ENCODE measurements around the gene NECAB3. TPM values are rescaled to one million over a fixed set of nuclear protein-coding genes. Genes with fewer than 3 reads are reported as not detected.

Gene NECAB3
- total and polyA plus RNA-seq, 2 of the 4 experiments (the other 2 are of a cell fraction) = 8.6 to 28.4 TPM

DNA sequence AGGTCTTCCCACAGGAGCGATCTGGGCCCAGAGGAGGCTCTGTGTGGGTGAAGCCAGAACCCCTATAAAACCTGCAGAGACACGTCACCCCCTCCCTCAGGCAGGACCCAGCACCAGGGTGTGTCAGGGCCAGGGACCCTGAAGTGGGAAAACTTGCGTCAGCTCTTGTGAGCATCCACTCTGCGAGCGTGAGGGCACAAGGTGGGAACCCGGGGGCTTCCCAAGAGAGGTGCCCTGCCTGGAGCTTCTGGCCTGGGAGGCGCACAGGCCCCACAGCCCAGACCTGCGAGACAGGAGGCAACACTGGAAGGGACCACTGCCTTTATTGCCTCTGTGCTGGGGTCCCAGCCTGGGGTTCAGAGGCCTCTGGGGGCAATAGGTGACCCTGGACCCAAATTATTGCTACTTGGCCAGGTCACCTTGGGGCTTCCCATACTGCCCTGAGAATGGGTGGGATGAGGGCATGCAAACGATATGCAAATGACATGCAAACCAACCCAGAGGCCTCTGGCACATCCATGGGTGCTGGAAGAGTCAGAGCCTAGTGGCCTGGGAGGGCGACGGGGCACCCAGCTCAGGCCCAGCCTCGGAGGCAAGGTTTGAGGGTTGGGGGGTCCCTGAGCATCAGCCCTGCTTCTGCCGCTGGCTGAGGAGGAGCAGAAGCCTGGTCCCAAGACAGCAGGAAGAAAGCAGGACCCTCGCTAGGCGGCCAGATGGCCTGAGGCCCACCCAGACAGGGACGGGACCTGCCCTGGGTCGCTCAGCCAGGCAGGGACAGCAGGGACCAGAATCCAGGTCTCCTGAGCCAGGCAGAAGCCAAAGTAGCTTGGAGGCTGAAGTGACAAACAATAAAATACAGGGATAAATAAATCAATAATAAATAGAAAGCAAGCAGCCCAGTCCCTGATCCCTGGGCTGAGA, 17.2 kb downstream of the NECAB3 start:
- H3K9me1 ChIP-seq (ENCODE audit: insufficient read depth, low read length) = peaks cover 2% of the 10 kb centered on the region; the same call in 1 of the 2 replicates
- intact Hi-C loops (cut with micrococcal nuclease) = no loop called here
- CTCF ChIA-PET = no interaction called here

More for the DNA sequence above, 17.2 kb downstream of the NECAB3 start:
- H4K5ac ChIP-seq (ENCODE audit: low read depth, low read length) = no peak overlapping the region
- WGBS, 2 experiments (ENCODE audit: extremely low coverage in 2 of 2, insufficient read length in 1 of 2) = 91% methylated on average over 13 of the region's 17 CpGs; no CpG with 5 or more reads in 1 of the 2 experiments
- H2AK9ac ChIP-seq (replicated peaks; ENCODE audit: low read depth, low read length, poor library complexity) = no peak overlapping the region
- ATAC-seq (ENCODE audit: low read depth) (no peak), DNase-seq (no peak)
- BruUV-seq (replicated peaks) = no TSS peak
- no peak overlapping the region for H3K4ac ChIP-seq (ENCODE audit: low read depth, low read length)
- no peak overlapping the region for H3K4me3 ChIP-seq (ENCODE audit: insufficient read depth, low read depth, low read length)
- no peak overlapping the region for H3K23ac ChIP-seq (ENCODE audit: low read depth, low read length)
- no peak overlapping the region for H3K27ac ChIP-seq (ENCODE audit: insufficient read depth, low read length)
- H3K14ac ChIP-seq (replicated peaks; ENCODE audit: low read depth, low read length) = no peak overlapping the region
- no peak overlapping the region for H2AFZ ChIP-seq (replicated peaks; ENCODE audit: low read length, poor library complexity)
- H4K91ac ChIP-seq (ENCODE audit: insufficient read depth, low read depth, low read length) = no peak overlapping the region
- in situ Hi-C loops (cut with MboI; ENCODE audit: low sequenced_read_pairs) (no loop called here), dilution Hi-C loops (cut with HindIII; ENCODE audit: low sequenced_read_pairs, unreplicated experiment) (no loop called here)
- no peak overlapping the region for H3K9ac ChIP-seq (ENCODE audit: low read depth, low read length)
- H3K36me3 ChIP-seq (ENCODE audit: control insufficient read depth, insufficient read depth, low read length) = peaks cover 19% of the 10 kb centered on the region; the same call in 1 of the 2 replicates
- POLR2A ChIA-PET (ENCODE audit: unreplicated experiment) = no interaction called here
- H2BK5ac ChIP-seq (ENCODE audit: low read depth, low read length, poor library complexity, severe bottlenecking) = no peak overlapping the region
- no peaks in the 10 kb centered on the region for H3K9me3 ChIP-seq (ENCODE audit: control insufficient read depth, insufficient read depth, low read length)
- H3K4me1 ChIP-seq (ENCODE audit: control insufficient read depth, insufficient read depth, low read length) = no peaks in the 10 kb centered on the region; the same call in 1 of the 2 replicates
- no peaks in the 10 kb centered on the region for H4K20me1 ChIP-seq (ENCODE audit: insufficient read depth, low read length)
- no peaks in the 10 kb centered on the region for H3K27me3 ChIP-seq (ENCODE audit: control insufficient read depth, insufficient read depth, low read length)
- no peak overlapping the region for H2AK5ac ChIP-seq (ENCODE audit: low read depth, low read length)
- no peak overlapping the region for H3K4me2 ChIP-seq (ENCODE audit: low read depth, low read length)
- H3K79me1 ChIP-seq (ENCODE audit: low read depth in 1 of 2, low read length in 2 of 2) = peaks cover 0 to 5% of the 10 kb centered on the region in 2 experiments; a peak in 2 of 4 replicates
- no peak overlapping the region for H2BK20ac ChIP-seq (ENCODE audit: low read depth, low read length)
- H2BK15ac ChIP-seq (ENCODE audit: low read depth, low read length) = no peak overlapping the region
- no peak overlapping the region for H3K18ac ChIP-seq (ENCODE audit: low read depth, low read length)
- TF ChIP-seq FOS (IDR thresholded peaks at IDR 0.05; ENCODE audit: low read depth, low read length) = no peak
- TF ChIP-seq MXI1 (IDR thresholded peaks at IDR 0.05; ENCODE audit: borderline replicate concordance, low read depth, low read length) = no peak
- TF ChIP-seq RCOR1 (IDR thresholded peaks at IDR 0.05; ENCODE audit: insufficient replicate concordance, low read length) = no peak
- TF ChIP-seq CEBPB (IDR thresholded peaks at IDR 0.05; ENCODE audit: low read depth, low read length) = no peak
- no peak for TF ChIP-seq SMC3 (IDR thresholded peaks at IDR 0.05; ENCODE audit: low read depth, low read length)
- TF ChIP-seq RFX5 (IDR thresholded peaks at IDR 0.05; ENCODE audit: low read depth, low read length) = no peak
- TF ChIP-seq POLR2A (IDR thresholded peaks at IDR 0.05; ENCODE audit: low read depth, low read length) = no peak
- no peak for TF ChIP-seq MAZ (IDR thresholded peaks at IDR 0.05; ENCODE audit: borderline replicate concordance, low read depth, low read length)
- TF ChIP-seq NFE2L2 (IDR thresholded peaks at IDR 0.05; ENCODE audit: low read depth, low read length) = no peak
- TF ChIP-seq, protein P1, sequence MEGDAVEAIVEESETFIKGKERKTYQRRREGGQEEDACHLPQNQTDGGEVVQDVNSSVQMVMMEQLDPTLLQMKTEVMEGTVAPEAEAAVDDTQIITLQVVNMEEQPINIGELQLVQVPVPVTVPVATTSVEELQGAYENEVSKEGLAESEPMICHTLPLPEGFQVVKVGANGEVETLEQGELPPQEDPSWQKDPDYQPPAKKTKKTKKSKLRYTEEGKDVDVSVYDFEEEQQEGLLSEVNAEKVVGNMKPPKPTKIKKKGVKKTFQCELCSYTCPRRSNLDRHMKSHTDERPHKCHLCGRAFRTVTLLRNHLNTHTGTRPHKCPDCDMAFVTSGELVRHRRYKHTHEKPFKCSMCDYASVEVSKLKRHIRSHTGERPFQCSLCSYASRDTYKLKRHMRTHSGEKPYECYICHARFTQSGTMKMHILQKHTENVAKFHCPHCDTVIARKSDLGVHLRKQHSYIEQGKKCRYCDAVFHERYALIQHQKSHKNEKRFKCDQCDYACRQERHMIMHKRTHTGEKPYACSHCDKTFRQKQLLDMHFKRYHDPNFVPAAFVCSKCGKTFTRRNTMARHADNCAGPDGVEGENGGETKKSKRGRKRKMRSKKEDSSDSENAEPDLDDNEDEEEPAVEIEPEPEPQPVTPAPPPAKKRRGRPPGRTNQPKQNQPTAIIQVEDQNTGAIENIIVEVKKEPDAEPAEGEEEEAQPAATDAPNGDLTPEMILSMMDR (conservative IDR thresholded peaks at IDR 0.05; ENCODE audit: low read depth, low read length) = no peak
- TF ChIP-seq, protein P2, sequence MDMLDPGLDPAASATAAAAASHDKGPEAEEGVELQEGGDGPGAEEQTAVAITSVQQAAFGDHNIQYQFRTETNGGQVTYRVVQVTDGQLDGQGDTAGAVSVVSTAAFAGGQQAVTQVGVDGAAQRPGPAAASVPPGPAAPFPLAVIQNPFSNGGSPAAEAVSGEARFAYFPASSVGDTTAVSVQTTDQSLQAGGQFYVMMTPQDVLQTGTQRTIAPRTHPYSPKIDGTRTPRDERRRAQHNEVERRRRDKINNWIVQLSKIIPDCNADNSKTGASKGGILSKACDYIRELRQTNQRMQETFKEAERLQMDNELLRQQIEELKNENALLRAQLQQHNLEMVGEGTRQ (IDR thresholded peaks at IDR 0.05; ENCODE audit: low read depth, low read length) = no peak
- TF ChIP-seq CHD1 (IDR thresholded peaks at IDR 0.05; ENCODE audit: low read depth, low read length) = no peak
- no peak overlapping the region for H2BK120ac ChIP-seq (ENCODE audit: low read depth, low read length)
- H3K56ac ChIP-seq (ENCODE audit: extremely low read depth, insufficient read depth, low read length) = no peak overlapping the region
- no peak overlapping the region for H4K8ac ChIP-seq (ENCODE audit: low read depth in 2 of 2, low read length in 2 of 2)

All from IMR-90 (cell line).